Spleen (tissue), 11 donors: Measurements from ENCODE around the gene KLK3. TPM values are rescaled to one million over a fixed set of nuclear protein-coding genes. Genes with fewer than 3 reads are reported as not detected.

Source experiments
- DNase-seq: peaks from one replicate; pipeline ENCODE4 v3.0.0-alpha.2; 2020
- H3K27ac ChIP-seq, 8 donors: fragments of 200-600 bp; sonication (generic) in 7 of 8; 1 replicate in 4 of 8; 2 replicates in 4 of 8; pipeline versions ENCODE4 v1.5.0 to v1.8.0; 2016 to 2021; ENCODE audit warnings: inconsistent platforms in 4 of 8, mild to moderate bottlenecking in 4 of 8, moderate library complexity in 1 of 8
- H3K27me3 ChIP-seq, 7 donors: fragments of 200-600 bp; sonication (generic) in 6 of 7; replicated peaks in 1 of 7; 1 replicate in 4 of 7; 2 replicates in 3 of 7; pipeline versions ENCODE4 v1.5.0 to v1.8.0; 2016 to 2021; ENCODE audit warnings: inconsistent platforms in 3 of 7, mild to moderate bottlenecking in 1 of 7
- H3K36me3 ChIP-seq, 6 donors: fragments of 200-600 bp; sonication (generic) in 5 of 6; 1 replicate in 4 of 6; 2 replicates in 2 of 6; pipeline versions ENCODE4 v1.5.0 to v1.8.0; 2016 to 2021; ENCODE audit warnings: inconsistent platforms in 2 of 6
- H3K4me1 ChIP-seq, 6 donors: fragments of 200-600 bp; sonication (generic) in 5 of 6; 1 replicate in 3 of 6; 2 replicates in 3 of 6; pipeline versions ENCODE4 v1.5.0 to v1.8.0; 2016 to 2021; ENCODE audit warnings: inconsistent platforms in 3 of 6
- H3K4me3 ChIP-seq, 8 donors: fragments of 200-600 bp; sonication (generic) in 7 of 8; 1 replicate in 4 of 8; 2 replicates in 4 of 8; pipeline versions ENCODE4 v1.5.0 to v1.8.0; 2016 to 2021; ENCODE audit warnings: inconsistent platforms in 4 of 8, mild to moderate bottlenecking in 4 of 8, moderate library complexity in 2 of 8
- H3K9me3 ChIP-seq, 8 donors: fragments of 200-600 bp; sonication (generic) in 7 of 8; 1 replicate in 4 of 8; 2 replicates in 4 of 8; pipeline versions ENCODE4 v1.5.0 to v1.8.0; 2016 to 2021; ENCODE audit warnings: inconsistent platforms in 4 of 8
- CTCF ChIP-seq, 11 experiments: fragments of 200-600 bp in 7 of 11; fragments of 450-650 bp in 4 of 11; sonication (generic) in 4 of 11; IDR thresholded peaks in 8 of 11; conservative IDR thresholded peaks in 3 of 11; 1 replicate in 7 of 11; 2 replicates in 4 of 11; pipeline versions ENCODE4 v1.4.0 to v1.8.0; 2016 to 2021; ENCODE audit warnings: antibody characterized with exemption in 11 of 11, inconsistent platforms in 4 of 11, mild to moderate bottlenecking in 1 of 11
- POLR2A ChIP-seq, 3 donors: fragments of 450-650 bp; IDR thresholded peaks; one replicate each; pipeline ENCODE4 v1.5.1; 2017; ENCODE audit warnings: antibody characterized with exemption in 3 of 3, mild to moderate bottlenecking in 1 of 3
- POLR2AphosphoS5 ChIP-seq, 3 donors: sonication (generic); formaldehyde crosslinking; IDR thresholded peaks; one replicate each; pipeline ENCODE4 v1.5.1; 2017; ENCODE audit warnings: antibody characterized with exemption in 3 of 3
- WGBS, 5 donors: extraction: QIAGEN DNeasy Blood & Tissue Kit in 3 of 5; methylation state at CpG; one replicate each; pipeline versions ENCODE4 v1.1.5 to v1.1.7; 2013 to 2018; 5-methylcytosine and 5-hydroxymethylcytosine counted together
- intact Hi-C: fragments of 100-400 bp; cut with DNase I; formaldehyde crosslinking; loops from one replicate; pipeline ENCODE4 v1.15.0; 2023; ENCODE audit warnings: low total_unique reads
- polyA plus RNA-seq, 3 donors: library from polyadenylated mRNA; stranded (reverse); fragments of 200-250 nt; gene quantifications; one replicate each; pipeline ENCODE4 v1.2.1, GENCODE V29; 2013
- total RNA-seq, 7 donors: library from RNA; depleted of rRNA in 3 of 7; stranded (reverse); fragments of >200 nt in 3 of 7; fragmentation: NEBNext Ultra II Directional in 4 of 7; extraction: Animal tissue kit (Norgen Biotek cat#: 25700) in 4 of 7; gene quantifications; one replicate each; pipeline versions ENCODE4 v1.1.0 to v1.2.1, GENCODE V29; 2016 to 2021
- donor health status: healthy with polysubstance abuse.
- donor health status: DM: no; HTN: no; CAD: no; lungs with moderate emphysema.
- donor health status: DM: no; HTN: no; CAD: no.
- donor health status: Bipolar disorder and iron deficiency.
- donor health status: healthy.
- donor health status: DM: no; HTN: no; CAD: no.
- donor health status: DM: yes; HTN: yes; CAD: no.

The KLK3 gene
- total and polyA plus RNA-seq, 10 donors = 0.03 TPM; not detected in 9

- no peak overlapping the region for H3K27ac ChIP-seq
- no peaks in the 10 kb centered on the region for H3K36me3 ChIP-seq
- peaks cover 0 to 4% (median 0%) of the 10 kb centered on the region in 8 donors for H3K9me3 ChIP-seq
- H3K27me3 ChIP-seq = peaks cover 0 to 43% (median 0%) of the 10 kb centered on the region in 7 donors
- 52 to 66% (median 56%) methylated on average over 3 of the region's 3 CpGs for WGBS, 5 donors
- TF ChIP-seq CTCF (IDR thresholded peaks at IDR 0.05 in 8 of 11, conservative IDR thresholded peaks at IDR 0.05 in 3 of 11) (no peak), POLR2AphosphoS5 (IDR thresholded peaks at IDR 0.05) (no peak), POLR2A (IDR thresholded peaks at IDR 0.05) (no peak)
- intact Hi-C loops = no loop called here
- no peaks in the 10 kb centered on the region for H3K4me1 ChIP-seq
- H3K4me3 ChIP-seq = no peak overlapping the region
- no peak for DNase-seq
Measured at GRCh38 chr19:50889638-50890037, 34.9 kb downstream of the KLK3 start.

- peaks cover 0 to 48% (median 0%) of the 10 kb centered on the region in 7 donors for H3K27me3 ChIP-seq
- H3K36me3 ChIP-seq = no peaks in the 10 kb centered on the region
- intact Hi-C loops = no loop called here
- H3K4me3 ChIP-seq = no peak overlapping the region
- H3K9me3 ChIP-seq = peaks cover 0 to 9% (median 2%) of the 10 kb centered on the region in 8 donors
- H3K27ac ChIP-seq = no peak overlapping the region
- DNase-seq = no peak
- no peak for TF ChIP-seq POLR2A (IDR thresholded peaks at IDR 0.05)
- no peak for TF ChIP-seq CTCF (IDR thresholded peaks at IDR 0.05 in 8 of 11, conservative IDR thresholded peaks at IDR 0.05 in 3 of 11)
- no peak for TF ChIP-seq POLR2AphosphoS5 (IDR thresholded peaks at IDR 0.05)
- no peaks in the 10 kb centered on the region for H3K4me1 ChIP-seq
- WGBS, 5 donors = 19 to 64% (median 57%) methylated on average over 3 to 5 of the region's 5 CpGs
Measured at GRCh38 chr19:50890422-50891252, 35.9 kb downstream of the KLK3 start.

GRCh38 chr19:50891253-50891625, 36.5 kb downstream of the KLK3 start:
- no peak for DNase-seq
- Histone ChIP-seq H3K36me3 (no peaks in the 10 kb centered on the region), H3K4me1 (no peaks in the 10 kb centered on the region), H3K4me3 (no peak overlapping the region), H3K9me3 (peaks cover 0 to 9% (median 2%) of the 10 kb centered on the region in 8 donors), H3K27me3 (peaks cover 0 to 48% (median 0%) of the 10 kb centered on the region in 7 donors), H3K27ac (no peak overlapping the region)
- TF ChIP-seq POLR2AphosphoS5 (IDR thresholded peaks at IDR 0.05) = no peak
- no peak for TF ChIP-seq POLR2A (IDR thresholded peaks at IDR 0.05)
- no peak for TF ChIP-seq CTCF (IDR thresholded peaks at IDR 0.05 in 8 of 11, conservative IDR thresholded peaks at IDR 0.05 in 3 of 11)
- intact Hi-C loops = no loop called here
- 74 to 91% (median 88%) methylated on average over 5 of the region's 5 CpGs for WGBS, 5 donors

- Histone ChIP-seq H3K4me1 (no peaks in the 10 kb centered on the region), H3K9me3 (peaks cover 0 to 9% (median 2%) of the 10 kb centered on the region in 8 donors), H3K27me3 (peaks cover 0 to 55% (median 0%) of the 10 kb centered on the region in 7 donors), H3K27ac (no peak overlapping the region), H3K4me3 (no peak overlapping the region), H3K36me3 (no peaks in the 10 kb centered on the region)
- WGBS, 5 donors = 90 to 91% (median 90%) methylated on average over 18 of the region's 18 CpGs
- no peak for DNase-seq
- intact Hi-C loops = no loop called here
- TF ChIP-seq CTCF (IDR thresholded peaks at IDR 0.05 in 8 of 11, conservative IDR thresholded peaks at IDR 0.05 in 3 of 11) = no peak
- TF ChIP-seq POLR2AphosphoS5 (IDR thresholded peaks at IDR 0.05) = no peak
- TF ChIP-seq POLR2A (IDR thresholded peaks at IDR 0.05) = no peak
Measured at GRCh38 chr19:50893047-50893736, 38.5 kb downstream of the KLK3 start.
